ENCODE results near the gene VAMP2.

VAMP2 gene

GRCh38 chr17:8160741-8161221 is 2.0 kb downstream of the VAMP2 start:
- Histone ChIP-seq H3K4me3 (replicated peaks; ENCODE audit: low read depth, low read length) (no peak overlapping the region), H3K36me3 (ENCODE audit: control insufficient read depth, insufficient read depth, low read length) (peaks cover 5% of the 10 kb centered on the region), H3K27me3 (replicated peaks; ENCODE audit: control insufficient read depth, insufficient read depth, low read length) (no peaks in the 10 kb centered on the region)
- TF ChIP-seq, protein P1, sequence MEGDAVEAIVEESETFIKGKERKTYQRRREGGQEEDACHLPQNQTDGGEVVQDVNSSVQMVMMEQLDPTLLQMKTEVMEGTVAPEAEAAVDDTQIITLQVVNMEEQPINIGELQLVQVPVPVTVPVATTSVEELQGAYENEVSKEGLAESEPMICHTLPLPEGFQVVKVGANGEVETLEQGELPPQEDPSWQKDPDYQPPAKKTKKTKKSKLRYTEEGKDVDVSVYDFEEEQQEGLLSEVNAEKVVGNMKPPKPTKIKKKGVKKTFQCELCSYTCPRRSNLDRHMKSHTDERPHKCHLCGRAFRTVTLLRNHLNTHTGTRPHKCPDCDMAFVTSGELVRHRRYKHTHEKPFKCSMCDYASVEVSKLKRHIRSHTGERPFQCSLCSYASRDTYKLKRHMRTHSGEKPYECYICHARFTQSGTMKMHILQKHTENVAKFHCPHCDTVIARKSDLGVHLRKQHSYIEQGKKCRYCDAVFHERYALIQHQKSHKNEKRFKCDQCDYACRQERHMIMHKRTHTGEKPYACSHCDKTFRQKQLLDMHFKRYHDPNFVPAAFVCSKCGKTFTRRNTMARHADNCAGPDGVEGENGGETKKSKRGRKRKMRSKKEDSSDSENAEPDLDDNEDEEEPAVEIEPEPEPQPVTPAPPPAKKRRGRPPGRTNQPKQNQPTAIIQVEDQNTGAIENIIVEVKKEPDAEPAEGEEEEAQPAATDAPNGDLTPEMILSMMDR (IDR thresholded peaks at IDR 0.05; ENCODE audit: insufficient read depth, low read length, poor library complexity, severe bottlenecking): no peak
- no peak for DNase-seq (ENCODE audit: extremely low read depth, insufficient read length)

- no peaks in the 10 kb centered on the region for H3K27me3 ChIP-seq (replicated peaks; ENCODE audit: control insufficient read depth, insufficient read depth, low read length)
- DNase-seq (ENCODE audit: extremely low read depth, insufficient read length): no peak
- TF ChIP-seq, protein P1 (IDR thresholded peaks at IDR 0.05; ENCODE audit: insufficient read depth, low read length, poor library complexity, severe bottlenecking): no peak
- no peak overlapping the region for H3K4me3 ChIP-seq (replicated peaks; ENCODE audit: low read depth, low read length)
- H3K36me3 ChIP-seq (ENCODE audit: control insufficient read depth, insufficient read depth, low read length): peaks cover 5% of the 10 kb centered on the region
These were observed 2.5 kb downstream of the VAMP2 start for GRCh38 chr17:8160224-8160577.

DNA sequence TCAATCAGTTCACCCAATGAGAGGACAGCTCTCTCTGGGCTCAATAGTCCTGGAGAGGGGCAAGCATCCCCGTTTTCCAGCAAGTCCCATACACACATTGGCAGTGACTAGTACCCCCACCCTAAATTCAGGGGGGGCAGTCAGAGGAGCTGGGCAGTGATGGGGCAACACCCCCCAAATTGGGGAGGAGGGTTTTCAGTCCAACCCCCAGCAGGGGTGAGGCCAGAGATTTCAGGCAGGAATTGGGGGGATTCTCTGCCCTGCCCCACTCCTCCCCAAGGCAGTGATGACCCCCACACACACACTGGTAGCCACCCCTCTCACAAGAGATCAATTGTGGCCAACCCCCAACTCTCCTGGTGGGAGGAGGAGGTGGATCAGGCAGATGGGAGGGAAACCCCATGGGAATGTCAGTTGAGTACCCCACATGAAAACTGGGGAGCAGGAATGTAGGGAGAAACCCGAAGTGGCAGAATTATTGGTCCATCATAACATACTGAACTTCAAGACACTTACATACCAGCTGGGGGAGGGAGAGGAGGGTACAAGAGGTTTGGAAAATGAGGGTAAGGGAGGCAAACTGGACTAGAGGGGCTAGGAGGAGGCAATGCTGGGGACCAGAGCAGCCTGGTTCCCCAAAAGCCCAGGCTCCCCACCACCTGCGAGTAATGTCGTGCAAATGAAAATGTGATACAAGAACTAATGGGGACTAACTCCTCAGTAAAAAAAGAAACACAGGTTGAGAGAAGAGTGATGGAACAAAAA is 3.1 kb downstream of the VAMP2 start:
- Histone ChIP-seq H3K4me3 (replicated peaks; ENCODE audit: low read depth, low read length) (no peak overlapping the region), H3K27me3 (replicated peaks; ENCODE audit: control insufficient read depth, insufficient read depth, low read length) (no peaks in the 10 kb centered on the region), H3K36me3 (ENCODE audit: control insufficient read depth, insufficient read depth, low read length) (peaks cover 5% of the 10 kb centered on the region)
- DNase-seq (ENCODE audit: extremely low read depth, insufficient read length): no peak
- TF ChIP-seq, protein P1 (IDR thresholded peaks at IDR 0.05; ENCODE audit: insufficient read depth, low read length, poor library complexity, severe bottlenecking): no peak

DNA sequence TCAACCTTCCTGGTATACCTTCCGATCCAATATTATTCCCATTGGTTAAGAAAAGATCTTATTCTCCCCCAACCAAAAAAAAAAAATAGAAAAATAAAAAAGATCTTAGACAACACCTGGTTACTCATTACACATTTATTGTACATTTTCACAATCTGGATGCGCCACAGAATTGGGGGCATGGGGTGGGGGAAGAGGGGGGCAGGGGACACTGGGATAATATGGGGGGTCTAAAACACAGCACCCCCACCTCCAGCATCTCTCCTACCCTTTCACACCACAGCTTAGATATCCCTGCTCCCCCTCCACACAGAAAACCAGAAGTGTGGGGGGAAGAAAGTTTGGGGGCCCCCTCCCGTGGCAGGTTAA is 3.7 kb downstream of the VAMP2 start:
- no peaks in the 10 kb centered on the region for H3K27me3 ChIP-seq (replicated peaks; ENCODE audit: control insufficient read depth, insufficient read depth, low read length)
- no peak for DNase-seq (ENCODE audit: extremely low read depth, insufficient read length)
- peaks cover 5% of the 10 kb centered on the region for H3K36me3 ChIP-seq (ENCODE audit: control insufficient read depth, insufficient read depth, low read length)
- TF ChIP-seq, protein P1 (IDR thresholded peaks at IDR 0.05; ENCODE audit: insufficient read depth, low read length, poor library complexity, severe bottlenecking): no peak
- H3K4me3 ChIP-seq (replicated peaks; ENCODE audit: low read depth, low read length): no peak overlapping the region

GRCh38 chr17:8158267-8159031 is 4.3 kb downstream of the VAMP2 start:
- Histone ChIP-seq H3K4me3 (replicated peaks; ENCODE audit: low read depth, low read length) (no peak overlapping the region), H3K36me3 (ENCODE audit: control insufficient read depth, insufficient read depth, low read length) (peaks cover 5% of the 10 kb centered on the region), H3K27me3 (replicated peaks; ENCODE audit: control insufficient read depth, insufficient read depth, low read length) (no peaks in the 10 kb centered on the region)
- TF ChIP-seq, protein P1 (IDR thresholded peaks at IDR 0.05; ENCODE audit: insufficient read depth, low read length, poor library complexity, severe bottlenecking): peak; percentile 82
- DNase-seq (ENCODE audit: extremely low read depth, insufficient read length): peak; percentile 57
